Fibroblast of villous mesenchyme (primary cell): ENCODE data around the gene F10. TPM values are rescaled to one million over a fixed set of nuclear protein-coding genes. Genes with fewer than 3 reads are reported as not detected.

ENCODE experiments used
- DNase-seq: peaks from one replicate; pipeline ENCODE4 v3.0.0-alpha.2; 2010; ENCODE audit warnings: low read depth
- H3K4me3 ChIP-seq: 2 replicates; pipeline ENCODE4 v1.5.1; 2011; ENCODE audit warnings: low read depth, mild to moderate bottlenecking, low read length
- CTCF ChIP-seq: IDR thresholded peaks from 2 replicates; pipeline ENCODE4 v1.5.1; 2012; ENCODE audit warnings: low read depth, mild to moderate bottlenecking, low read length; ENCODE audit not compliant: insufficient read depth
- total RNA-seq: library from RNA; depleted of rRNA; stranded (reverse); fragments of >200 nt; gene quantifications from 2 replicates; pipeline ENCODE4 v1.2.3, GENCODE V29; 2012

Gene F10
- total RNA-seq, 1 donor, result 12.5 TPM

GRCh38 chr13:113129921-113130750 lies 7.5 kb downstream of the F10 start:
- peak overlapping the region; percentile 42 for H3K4me3 ChIP-seq
- no peak for TF ChIP-seq CTCF
- DNase-seq, result no peak

- no peak for DNase-seq
- no peak for TF ChIP-seq CTCF
- H3K4me3 ChIP-seq, result no peak overlapping the region
These were observed 12.7 kb downstream of the F10 start for GRCh38 chr13:113135281-113135760.

DNA sequence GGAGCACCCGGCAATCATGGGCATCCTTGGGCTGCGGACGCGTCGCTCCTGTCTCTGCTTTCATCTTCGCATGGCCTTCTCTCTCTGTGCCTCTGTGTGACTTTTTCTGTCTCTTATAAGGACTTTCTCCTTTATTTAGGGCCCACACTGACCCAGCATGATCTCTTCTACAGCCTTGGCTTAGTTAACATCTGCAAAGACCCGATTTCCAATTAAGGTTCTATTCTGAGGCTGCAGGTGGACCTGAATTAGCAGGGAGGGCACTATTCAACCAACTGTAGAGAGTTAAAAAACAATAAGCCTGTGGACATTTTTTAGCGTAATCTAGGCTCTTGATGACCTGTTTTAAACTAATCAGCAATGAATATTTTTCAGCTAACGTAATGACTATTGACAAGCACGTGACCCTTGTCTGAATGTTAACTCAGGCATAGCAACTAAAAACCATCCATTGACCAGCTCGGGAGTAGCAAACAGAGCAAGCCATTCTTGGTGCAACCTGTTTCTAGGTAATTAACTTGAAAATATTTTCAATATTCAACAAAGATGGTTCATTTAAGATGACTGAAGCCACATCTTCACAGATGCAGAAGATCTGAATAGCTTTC lies 15.2 kb downstream of the F10 start:
- no peak for DNase-seq
- no peak for TF ChIP-seq CTCF

GRCh38 chr13:113138792-113139551 lies 16.4 kb downstream of the F10 start:
- H3K4me3 ChIP-seq, result no peak overlapping the region
- TF ChIP-seq CTCF, result no peak
- peak; percentile 33 for DNase-seq

More for the DNA sequence above, 15.2 kb downstream of the F10 start:
- H3K4me3 ChIP-seq, result no peak overlapping the region

DNA sequence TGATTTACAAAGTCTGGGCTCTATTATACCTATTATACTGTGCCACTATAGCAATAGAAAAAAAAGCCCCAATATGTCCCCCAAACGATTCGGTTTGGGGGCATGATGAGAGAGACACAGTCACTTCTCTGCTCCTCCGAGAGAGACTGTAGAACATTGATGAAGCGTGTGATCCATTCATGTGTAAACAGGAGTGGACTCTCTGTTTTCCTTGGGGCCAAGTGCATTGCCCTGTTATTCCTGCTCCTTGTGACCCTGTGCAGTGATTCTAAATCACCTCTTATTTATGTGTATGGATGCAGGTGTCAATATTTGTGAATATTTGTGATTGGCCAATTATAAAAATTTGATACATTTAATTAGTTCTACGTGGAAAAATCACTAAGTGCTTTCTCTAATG lies 17.0 kb downstream of the F10 start:
- no peak for TF ChIP-seq CTCF
- no peak overlapping the region for H3K4me3 ChIP-seq
- DNase-seq, result no peak

- H3K4me3 ChIP-seq, result no peak overlapping the region
- no peak for DNase-seq
- TF ChIP-seq CTCF, result no peak
These were observed 18.3 kb downstream of the F10 start for GRCh38 chr13:113140677-113141600.
